H1 (cell line): ENCODE data around the gene C3AR1. TPM values are rescaled to one million over a fixed set of nuclear protein-coding genes. Genes with fewer than 3 reads are reported as not detected.

Experiments used
- CTCF ChIA-PET: fragments of 300-600 bp; sonication (Branson Sonifier 250); formaldehyde crosslinking; loops from one replicate; lab custom pipeline; 2021; ENCODE audit not compliant: partially characterized antibody; lab: Charles Lee
- POLR2A ChIA-PET: fragments of 300-600 bp; sonication (Branson Sonifier 250); formaldehyde crosslinking; loops from one replicate; lab custom pipeline; 2021; ENCODE audit warnings: inconsistent platforms; ENCODE audit not compliant: partially characterized antibody; lab: Charles Lee
- DNase-seq, 2 experiments: peaks; one replicate each; pipeline versions ENCODE4 v3.0.0 to v3.0.0-alpha.2; 2010 to 2022; ENCODE audit warnings: low spot score in 2 of 2, low read depth in 1 of 2, mixed read lengths in 1 of 2
- FAIRE-seq: peaks from 2 replicates; lab custom pipeline; 2011; peaks lifted over from hg19 to GRCh38; lab: Jason Lieb, UNC
- H2AFZ ChIP-seq: 2 replicates; pipeline ENCODE4 v1.8.1; 2012; ENCODE audit warnings: low read length, inconsistent platforms
- H2AK5ac ChIP-seq: 2 replicates; pipeline ENCODE4 v1.6.1; 2013; ENCODE audit warnings: low read depth, low read length
- H2BK120ac ChIP-seq: replicated peaks from 2 replicates; pipeline ENCODE3; 2013; ENCODE audit warnings: low read depth, low read length, inconsistent platforms
- H2BK12ac ChIP-seq: 2 replicates; pipeline ENCODE4 v1.6.1; 2013; ENCODE audit warnings: low read depth, low read length
- H2BK15ac ChIP-seq: 2 replicates; pipeline ENCODE4 v1.6.1; 2013; ENCODE audit warnings: low read length
- H2BK20ac ChIP-seq: 2 replicates; pipeline ENCODE4 v1.6.1; 2013; ENCODE audit warnings: low read length
- H2BK5ac ChIP-seq: 2 replicates; pipeline ENCODE4 v1.6.1; 2013; ENCODE audit warnings: low read depth, low read length
- H3K14ac ChIP-seq: 2 replicates; pipeline ENCODE4 v1.6.1; 2013; ENCODE audit warnings: inconsistent platforms; ENCODE audit not compliant: insufficient read length
- H3K18ac ChIP-seq: 2 replicates; pipeline ENCODE4 v1.6.1; 2013; ENCODE audit warnings: low read length; ENCODE audit errors: extremely low read depth
- H3K23ac ChIP-seq: 2 replicates; pipeline ENCODE4 v1.6.1; 2013; ENCODE audit warnings: inconsistent platforms; ENCODE audit not compliant: insufficient read length
- H3K23me2 ChIP-seq: 2 replicates; pipeline ENCODE4 v1.6.1; 2013; ENCODE audit warnings: low read depth, low read length
- H3K27ac ChIP-seq: 2 replicates; pipeline ENCODE4 v1.6.1; 2011; ENCODE audit warnings: low read depth, low read length, inconsistent platforms
- H3K27me3 ChIP-seq, 4 experiments: replicated peaks in 1 of 4; 1 replicate in 1 of 4; 2 replicates in 3 of 4; pipeline versions ENCODE4 v1.6.1 to v1.8.1; 2011 to 2013; ENCODE audit warnings: low read length in 3 of 4, mild to moderate bottlenecking in 3 of 4, inconsistent platforms in 2 of 4, mixed read lengths in 2 of 4, moderate library complexity in 1 of 4; ENCODE audit not compliant: control insufficient read depth in 3 of 4, insufficient read depth in 3 of 4; ENCODE audit errors: extremely low read depth in 1 of 4
- H3K36me3 ChIP-seq, 4 experiments: 2 replicates each; pipeline versions ENCODE4 v1.6.1 to v1.8.1; 2011 to 2013; ENCODE audit warnings: mild to moderate bottlenecking in 4 of 4, low read length in 3 of 4, moderate library complexity in 2 of 4, control low read depth in 1 of 4, inconsistent platforms in 1 of 4; ENCODE audit not compliant: insufficient read depth in 4 of 4, control insufficient read depth in 2 of 4
- H3K4ac ChIP-seq: replicated peaks from 2 replicates; pipeline ENCODE3; 2013; ENCODE audit warnings: low read length, low read depth, mixed read lengths, inconsistent platforms; ENCODE audit not compliant: insufficient read length
- H3K4me1 ChIP-seq, 4 experiments: replicated peaks in 1 of 4; 1 replicate in 1 of 4; 2 replicates in 3 of 4; pipeline versions ENCODE4 v1.6.1 to v1.8.1; 2011 to 2013; ENCODE audit warnings: low read length in 3 of 4, inconsistent platforms in 2 of 4, mixed read lengths in 1 of 4; ENCODE audit not compliant: insufficient read depth in 4 of 4, control insufficient read depth in 3 of 4
- H3K4me2 ChIP-seq, 2 experiments: 2 replicates each; pipeline versions ENCODE4 v1.6.1 to v1.8.1; 2011 to 2013; ENCODE audit warnings: low read depth in 2 of 2, low read length in 2 of 2, control low read depth in 1 of 2, inconsistent platforms in 1 of 2, mild to moderate bottlenecking in 1 of 2; ENCODE audit not compliant: insufficient read depth in 1 of 2
- H3K4me3 ChIP-seq, 4 experiments: fragments of 200-600, 300-600 bp in 1 of 4; sonication (generic), shearing (Covaris generic), sonication (Bioruptor Twin) in 1 of 4; 2 replicates each; pipeline versions ENCODE4 v1.5.1 to v1.8.1; 2011 to 2016; ENCODE audit warnings: low read length in 4 of 4, low read depth in 3 of 4, control low read depth in 2 of 4, inconsistent platforms in 2 of 4, mild to moderate bottlenecking in 2 of 4, mixed read lengths in 1 of 4, moderate library complexity in 1 of 4; ENCODE audit not compliant: insufficient read depth in 2 of 4; ENCODE audit errors: extremely low read depth in 1 of 4
- H3K56ac ChIP-seq: replicated peaks from 2 replicates; pipeline ENCODE3; 2013; ENCODE audit warnings: low read depth, mild to moderate bottlenecking, mixed read lengths, low read length, inconsistent platforms; ENCODE audit not compliant: insufficient read length
- H3K79me1 ChIP-seq: 2 replicates; pipeline ENCODE4 v1.6.1; 2013; ENCODE audit warnings: low read depth, low read length, control low read depth
- H3K79me2 ChIP-seq, 2 experiments: 2 replicates each; pipeline versions ENCODE4 v1.6.1 to v1.8.1; 2012 to 2013; ENCODE audit warnings: low read length in 2 of 2, mild to moderate bottlenecking in 2 of 2, inconsistent platforms in 1 of 2; ENCODE audit not compliant: insufficient read depth in 2 of 2, control insufficient read depth in 1 of 2
- H3K9ac ChIP-seq, 4 experiments: replicated peaks in 1 of 4; 1 replicate in 1 of 4; 2 replicates in 3 of 4; pipeline versions ENCODE4 v1.6.1 to v1.8.1; 2011 to 2013; ENCODE audit warnings: low read depth in 3 of 4, low read length in 3 of 4, control low read depth in 2 of 4, mild to moderate bottlenecking in 2 of 4, moderate library complexity in 2 of 4, inconsistent platforms in 1 of 4; ENCODE audit errors: extremely low read depth in 1 of 4
- H3K9me3 ChIP-seq, 2 experiments: 2 replicates each; pipeline versions ENCODE4 v1.6.1 to v1.8.1; 2012 to 2013; ENCODE audit warnings: mild to moderate bottlenecking in 2 of 2, moderate library complexity in 2 of 2, control low read depth in 1 of 2, inconsistent platforms in 1 of 2, low read depth in 1 of 2, low read length in 1 of 2, mixed read lengths in 1 of 2; ENCODE audit not compliant: insufficient read depth in 2 of 2
- H4K20me1 ChIP-seq, 2 experiments: replicated peaks in 1 of 2; 2 replicates each; pipeline versions ENCODE3 to v1.8.1; 2011 to 2013; ENCODE audit warnings: inconsistent platforms in 2 of 2, low read length in 2 of 2, mild to moderate bottlenecking in 1 of 2; ENCODE audit not compliant: insufficient read depth in 2 of 2, control insufficient read depth in 1 of 2
- H4K5ac ChIP-seq: 2 replicates; pipeline ENCODE4 v1.6.1; 2013; ENCODE audit warnings: low read length, low read depth, mixed read lengths, inconsistent platforms; ENCODE audit not compliant: insufficient read length
- H4K8ac ChIP-seq: 2 replicates; pipeline ENCODE4 v1.8.0; 2013; ENCODE audit warnings: mild to moderate bottlenecking, moderate library complexity, low read length, inconsistent platforms; ENCODE audit not compliant: insufficient read depth; ENCODE audit errors: extremely low read depth
- H4K91ac ChIP-seq: replicated peaks from 2 replicates; pipeline ENCODE3; 2013; ENCODE audit warnings: low read length, mixed read lengths, inconsistent platforms; ENCODE audit not compliant: insufficient read length
- CBX8 ChIP-seq: fragments of 300-800, 300-1000 bp; sonication (generic); IDR thresholded peaks from 2 replicates; pipeline ENCODE4 v1.7.1; 2016; ENCODE audit warnings: low read depth, low read length, borderline replicate concordance
- CHD2 ChIP-seq: IDR thresholded peaks from 2 replicates; pipeline ENCODE4 v1.6.1; 2012; ENCODE audit warnings: low read length, improper control_type of control experiment
- CTBP2 ChIP-seq: IDR thresholded peaks from 2 replicates; pipeline ENCODE4 v1.7.0; 2011; ENCODE audit warnings: borderline replicate concordance, mild to moderate bottlenecking, moderate library complexity, mixed read lengths, low read length; ENCODE audit not compliant: insufficient read depth, insufficient read length
- FOSL1 ChIP-seq: IDR thresholded peaks from 2 replicates; pipeline ENCODE4 v1.6.1; 2011; ENCODE audit warnings: mild to moderate bottlenecking, low read depth, low read length, moderate library complexity; ENCODE audit not compliant: insufficient read depth
- HDAC2 ChIP-seq, 2 experiments: fragments of 300-600 bp in 1 of 2; sonication (generic) in 1 of 2; IDR thresholded peaks; 2 replicates each; pipeline ENCODE4 v1.6.1; 2011 to 2012; ENCODE audit warnings: low read depth in 2 of 2, low read length in 2 of 2, mild to moderate bottlenecking in 2 of 2, moderate library complexity in 2 of 2, borderline replicate concordance in 1 of 2, inconsistent platforms in 1 of 2
- JUND ChIP-seq: IDR thresholded peaks from 2 replicates; pipeline ENCODE4 v1.6.1; 2011; ENCODE audit warnings: mild to moderate bottlenecking, improper control_type of control experiment, low read length
- KDM1A ChIP-seq: fragments of 200-600, 300-600 bp; sonication (generic); IDR thresholded peaks from 2 replicates; pipeline ENCODE4 v1.7.1; 2016; ENCODE audit warnings: mild to moderate bottlenecking, low read length, borderline replicate concordance
- MAFK ChIP-seq: IDR thresholded peaks from 2 replicates; pipeline ENCODE4 v1.6.1; 2012; ENCODE audit warnings: low read depth, mild to moderate bottlenecking, improper control_type of control experiment, low read length
- NRF1 ChIP-seq: IDR thresholded peaks from 2 replicates; pipeline ENCODE4 v1.6.1; 2011; ENCODE audit warnings: mild to moderate bottlenecking, low read depth, low read length, improper control_type of control experiment
- RNF2 ChIP-seq: fragments of 200-900, 300-1000 bp; sonication (generic); IDR thresholded peaks from 2 replicates; pipeline ENCODE4 v1.7.1; 2016; ENCODE audit warnings: borderline replicate concordance, low read depth, mild to moderate bottlenecking, antibody characterized with exemption, low read length; ENCODE audit not compliant: poor library complexity, severe bottlenecking; ENCODE audit errors: missing control alignments
- SIN3A ChIP-seq, 2 experiments: IDR thresholded peaks in 1 of 2; conservative IDR thresholded peaks in 1 of 2; 2 replicates each; pipeline ENCODE4 v1.6.1; 2011 to 2012; ENCODE audit warnings: low read length in 2 of 2, improper control_type of control experiment in 1 of 2, low read depth in 1 of 2, mild to moderate bottlenecking in 1 of 2
- SIX5 ChIP-seq: IDR thresholded peaks from 2 replicates; pipeline ENCODE4 v1.6.1; 2011; ENCODE audit warnings: mild to moderate bottlenecking, low read depth, low read length
- SP4 ChIP-seq: IDR thresholded peaks from 2 replicates; pipeline ENCODE4 v1.6.1; 2012; ENCODE audit warnings: low read length, inconsistent platforms
- ZNF274 ChIP-seq: IDR thresholded peaks from 2 replicates; pipeline ENCODE4 v1.7.0; 2012; ENCODE audit warnings: low read length, borderline replicate concordance; ENCODE audit errors: extremely low read depth
- WGBS, 2 experiments: shearing (Covaris generic) in 1 of 2; methylation state at CpG; one replicate each; pipeline versions ENCODE4 v1.1.6 to v1.1.7; 2013 to 2015; ENCODE audit warnings: low lambda C conversion rate in 2 of 2, mixed read lengths in 2 of 2, inconsistent platforms in 1 of 2, low coverage in 1 of 2, missing lambda C conversion rate in 1 of 2; ENCODE audit not compliant: insufficient replicate concordance in 2 of 2, insufficient coverage in 1 of 2, insufficient read length in 1 of 2; ENCODE audit errors: extremely low coverage in 1 of 2, missing lambda C conversion rate in 1 of 2; 5-methylcytosine and 5-hydroxymethylcytosine counted together
- polyA plus RNA-seq, 7 experiments: library from polyadenylated mRNA; depleted of rRNA in 3 of 7; stranded (reverse) in 5 of 7; unstranded in 2 of 7; fragments of >200 nt in 5 of 7; fragments of 200-250 nt in 2 of 7; gene quantifications; 1 replicate in 5 of 7; 2 replicates in 1 of 7; 4 replicates in 1 of 7; pipeline versions ENCODE4 v1.2.1 to v1.2.3, GENCODE V29; 2011 to 2013; ENCODE audit warnings: missing spikeins in 2 of 7, mixed read lengths in 2 of 7
- total RNA-seq: library from RNA; stranded (reverse); fragmentation: NEBNext Ultra II Directional; extraction: Animal tissue kit (Norgen Biotek cat#: 25700); gene quantifications from 2 replicates; pipeline ENCODE4 v1.2.1, GENCODE V29; 2021

C3AR1 gene
- total and polyA plus RNA-seq, 2 of the 8 experiments (the other 6 are each of a cell fraction or from before 2014, with no cell fraction given), result not detected

DNA sequence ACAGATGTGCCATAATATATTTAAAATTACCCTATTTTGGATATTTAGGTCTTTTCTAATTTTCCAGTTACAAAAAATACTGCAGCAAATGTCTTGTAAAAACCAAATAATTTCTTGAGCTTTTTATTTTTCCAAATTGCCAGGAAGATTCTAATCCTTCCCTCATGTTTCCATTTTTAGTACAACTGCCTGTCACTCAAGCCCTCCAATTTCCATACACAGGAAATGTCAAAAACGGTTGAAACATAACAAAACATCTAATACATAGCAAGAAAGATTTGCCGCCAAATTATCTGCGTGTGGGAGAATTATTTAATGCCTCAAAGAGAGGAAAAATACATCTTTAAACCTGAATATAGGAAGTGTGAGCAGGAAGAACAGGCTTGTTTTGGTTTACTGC is 36.0 kb downstream of the C3AR1 start:
- Histone ChIP-seq H2BK20ac (no peak overlapping the region), H3K9me3 (no peaks in the 10 kb centered on the region), H4K5ac (no peak overlapping the region), H4K8ac (no peak overlapping the region), H2BK12ac (no peak overlapping the region), H3K27ac (no peak overlapping the region), H2BK15ac (no peak overlapping the region), H3K9ac (no peak overlapping the region), H4K20me1 (peaks cover 0 to 2% of the 10 kb centered on the region in 2 experiments), H3K4me2 (no peak overlapping the region), H3K23ac (no peak overlapping the region), H3K79me2 (peaks cover 0 to 15% of the 10 kb centered on the region in 2 experiments; a peak in 1 of 4 replicates), H2AFZ (no peak overlapping the region), H2BK5ac (no peak overlapping the region), H3K18ac (no peak overlapping the region), H3K36me3 (no peaks in the 10 kb centered on the region), H3K27me3 (no peaks in the 10 kb centered on the region), H3K4ac (no peak overlapping the region), H3K56ac (no peak overlapping the region), H3K4me1 (peaks cover 4 to 14% (median 9%) of the 10 kb centered on the region in 4 experiments; a peak in 6 of 7 replicates), H4K91ac (no peak overlapping the region), H2BK120ac (no peak overlapping the region), H2AK5ac (no peak overlapping the region), H3K23me2 (peaks cover 24% of the 10 kb centered on the region), H3K14ac (no peak overlapping the region), H3K4me3 (no peak overlapping the region), H3K79me1 (peaks cover 5% of the 10 kb centered on the region; the same call in 1 of the 2 replicates)
- CTCF ChIA-PET, result no interaction called here
- FAIRE-seq (no peak), DNase-seq (no peak)
- POLR2A ChIA-PET, result no interaction called here
- WGBS, 2 experiments, result 81% methylated on average over 3 of the region's 3 CpGs; no CpG with 5 or more reads in 1 of the 2 experiments
- no peak for TF ChIP-seq SP4
- TF ChIP-seq KDM1A, result no peak
- no peak for TF ChIP-seq CTBP2
- TF ChIP-seq FOSL1, result no peak
- TF ChIP-seq CBX8, result no peak
- TF ChIP-seq SIX5, result no peak
- TF ChIP-seq CHD2, result no peak
- no peak for TF ChIP-seq ZNF274
- TF ChIP-seq SIN3A (conservative IDR thresholded peaks at IDR 0.05 in 1 of 2, IDR thresholded peaks at IDR 0.05 in 1 of 2; ENCODE audit: low read depth in 1 of 2, low read length in 2 of 2), result no peak
- TF ChIP-seq JUND, result no peak
- no peak for TF ChIP-seq MAFK
- no peak for TF ChIP-seq RNF2
- no peak for TF ChIP-seq HDAC2 (IDR thresholded peaks at IDR 0.05; ENCODE audit: borderline replicate concordance in 1 of 2, low read depth in 2 of 2, low read length in 2 of 2)
- no peak for TF ChIP-seq NRF1
